ENCODE data around the gene UNCX. TPM values are rescaled to one million over a fixed set of nuclear protein-coding genes. Genes with fewer than 3 reads are reported as not detected.

The UNCX gene
- total RNA-seq, 2 donors from 2014 or later = 0.13 TPM; not detected in 1

GRCh38 chr7:1234881-1235500 is 2.3 kb downstream of the UNCX start:
- TF ChIP-seq, protein P1, sequence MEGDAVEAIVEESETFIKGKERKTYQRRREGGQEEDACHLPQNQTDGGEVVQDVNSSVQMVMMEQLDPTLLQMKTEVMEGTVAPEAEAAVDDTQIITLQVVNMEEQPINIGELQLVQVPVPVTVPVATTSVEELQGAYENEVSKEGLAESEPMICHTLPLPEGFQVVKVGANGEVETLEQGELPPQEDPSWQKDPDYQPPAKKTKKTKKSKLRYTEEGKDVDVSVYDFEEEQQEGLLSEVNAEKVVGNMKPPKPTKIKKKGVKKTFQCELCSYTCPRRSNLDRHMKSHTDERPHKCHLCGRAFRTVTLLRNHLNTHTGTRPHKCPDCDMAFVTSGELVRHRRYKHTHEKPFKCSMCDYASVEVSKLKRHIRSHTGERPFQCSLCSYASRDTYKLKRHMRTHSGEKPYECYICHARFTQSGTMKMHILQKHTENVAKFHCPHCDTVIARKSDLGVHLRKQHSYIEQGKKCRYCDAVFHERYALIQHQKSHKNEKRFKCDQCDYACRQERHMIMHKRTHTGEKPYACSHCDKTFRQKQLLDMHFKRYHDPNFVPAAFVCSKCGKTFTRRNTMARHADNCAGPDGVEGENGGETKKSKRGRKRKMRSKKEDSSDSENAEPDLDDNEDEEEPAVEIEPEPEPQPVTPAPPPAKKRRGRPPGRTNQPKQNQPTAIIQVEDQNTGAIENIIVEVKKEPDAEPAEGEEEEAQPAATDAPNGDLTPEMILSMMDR (conservative IDR thresholded peaks at IDR 0.05) = no peak
- H3K27ac ChIP-seq (ENCODE audit: low read depth, low read length) = no peak overlapping the region
- Mint-ChIP-seq H3K4me3 (peak overlapping the region; percentile 6), H3K27me3 (ENCODE audit: insufficient read depth) (peaks cover 81% of the 10 kb centered on the region), H3K9me3 (no peaks in the 10 kb centered on the region), H3K27ac (no peak overlapping the region), H3K36me3 (ENCODE audit: low read depth) (no peaks in the 10 kb centered on the region), H3K4me1 (peaks cover 15% of the 10 kb centered on the region)
- H3K27me3 ChIP-seq (ENCODE audit: control insufficient read depth, insufficient read depth, low read length, poor library complexity, severe bottlenecking) = peaks cover 90% of the 10 kb centered on the region
- H3K4me3 ChIP-seq (ENCODE audit: low read length) = no peak overlapping the region
- DNase-seq = peak; percentile 85
- H3K36me3 ChIP-seq (ENCODE audit: control insufficient read depth, insufficient read depth, low read length) = no peaks in the 10 kb centered on the region
- no peaks in the 10 kb centered on the region for H3K4me1 ChIP-seq (ENCODE audit: control insufficient read depth, insufficient read depth, low read length)
- 2 to 4% methylated on average over 13 to 37 of the region's 37 CpGs for WGBS, 2 experiments (ENCODE audit: insufficient coverage in 1 of 2, insufficient read length in 1 of 2)
- H3K9ac ChIP-seq (ENCODE audit: extremely low read depth, low read length, poor library complexity, severe bottlenecking) = no peak overlapping the region
- no peaks in the 10 kb centered on the region for H3K9me3 ChIP-seq (ENCODE audit: control insufficient read depth, low read length)

- Histone ChIP-seq H3K36me3 (ENCODE audit: control insufficient read depth, insufficient read depth, low read length) (no peaks in the 10 kb centered on the region), H3K4me3 (ENCODE audit: low read length) (no peak overlapping the region), H3K9me3 (ENCODE audit: control insufficient read depth, low read length) (no peaks in the 10 kb centered on the region), H3K9ac (ENCODE audit: extremely low read depth, low read length, poor library complexity, severe bottlenecking) (no peak overlapping the region), H3K27ac (ENCODE audit: low read depth, low read length) (no peak overlapping the region), H3K27me3 (ENCODE audit: control insufficient read depth, insufficient read depth, low read length, poor library complexity, severe bottlenecking) (peaks cover 92% of the 10 kb centered on the region), H3K4me1 (ENCODE audit: control insufficient read depth, insufficient read depth, low read length) (no peaks in the 10 kb centered on the region)
- DNase-seq = peak; percentile 80
- H3K9me3 Mint-ChIP-seq = no peaks in the 10 kb centered on the region
- peaks cover 84% of the 10 kb centered on the region for H3K27me3 Mint-ChIP-seq (ENCODE audit: insufficient read depth)
- H3K36me3 Mint-ChIP-seq (ENCODE audit: low read depth) = no peaks in the 10 kb centered on the region
- peaks cover 16% of the 10 kb centered on the region for H3K4me1 Mint-ChIP-seq
- TF ChIP-seq, protein P1 (conservative IDR thresholded peaks at IDR 0.05) = no peak
- peak overlapping the region; percentile 36 for H3K4me3 Mint-ChIP-seq
- H3K27ac Mint-ChIP-seq = no peak overlapping the region
- 2% methylated on average over 29 to 66 of the region's 66 CpGs for whole genome bisulfite sequencing, 2 experiments (ENCODE audit: insufficient coverage in 1 of 2, insufficient read length in 1 of 2)
These were observed 2.9 kb downstream of the UNCX start for GRCh38 chr7:1235501-1236131.

- Mint-ChIP-seq H3K4me1 (peaks cover 19% of the 10 kb centered on the region), H3K27me3 (ENCODE audit: insufficient read depth) (peaks cover 83% of the 10 kb centered on the region), H3K9me3 (no peaks in the 10 kb centered on the region), H3K4me3 (peak overlapping the region; percentile 36), H3K36me3 (ENCODE audit: low read depth) (no peaks in the 10 kb centered on the region), H3K27ac (no peak overlapping the region)
- 0 to 1% methylated on average over 1 to 87 of the region's 87 CpGs for WGBS, 2 experiments (ENCODE audit: insufficient coverage in 1 of 2, insufficient read length in 1 of 2)
- Histone ChIP-seq H3K4me3 (ENCODE audit: low read length) (no peak overlapping the region), H3K36me3 (ENCODE audit: control insufficient read depth, insufficient read depth, low read length) (no peaks in the 10 kb centered on the region), H3K4me1 (ENCODE audit: control insufficient read depth, insufficient read depth, low read length) (peaks cover 4% of the 10 kb centered on the region), H3K27ac (ENCODE audit: low read depth, low read length) (no peak overlapping the region), H3K9me3 (ENCODE audit: control insufficient read depth, low read length) (no peaks in the 10 kb centered on the region), H3K27me3 (ENCODE audit: control insufficient read depth, insufficient read depth, low read length, poor library complexity, severe bottlenecking) (peaks cover 92% of the 10 kb centered on the region), H3K9ac (ENCODE audit: extremely low read depth, low read length, poor library complexity, severe bottlenecking) (no peak overlapping the region)
- TF ChIP-seq, protein P1 (conservative IDR thresholded peaks at IDR 0.05) = no peak
- peak; percentile 78 for DNase-seq
These were observed 3.5 kb downstream of the UNCX start for GRCh38 chr7:1236132-1236661.
